ENCODE measurements around the gene SH2B3. TPM values are rescaled to one million over a fixed set of nuclear protein-coding genes. Genes with fewer than 3 reads are reported as not detected.
A peak's percentile ranks its signal among the peaks of the same experiment; 100 is the strongest.

SH2B3 gene
- total and polyA plus RNA-seq, 2 of the 13 experiments (the other 11 are each of a cell fraction or from before 2014, with no cell fraction given): 6.8 to 6.9 TPM

GRCh38 chr12:111405859-111406473, at the start of gene SH2B3 (continued):
- TF ChIP-seq ZSCAN5A (CRISPR knock-in tag; IDR thresholded peaks at IDR 0.05; ENCODE audit: borderline replicate concordance) (no peak), HIC2 (CRISPR knock-in tag; IDR thresholded peaks at IDR 0.05; ENCODE audit: low read depth) (no peak), POLR2A (IDR thresholded peaks at IDR 0.05; ENCODE audit: insufficient read depth in 1 of 2, low read depth in 2 of 2, low read length in 2 of 2) (no peak), GPBP1L1 (CRISPR knock-in tag; IDR thresholded peaks at IDR 0.05) (no peak), CENPT (CRISPR knock-in tag; IDR thresholded peaks at IDR 0.05; ENCODE audit: low read depth) (no peak), ZNF841 (CRISPR knock-in tag; IDR thresholded peaks at IDR 0.05; ENCODE audit: borderline replicate concordance) (no peak), CEBPZ (IDR thresholded peaks at IDR 0.05; ENCODE audit: low read length) (no peak), SP2 (CRISPR knock-in tag; IDR thresholded peaks at IDR 0.05) (peak; percentile 25; the same call in 1 of the 2 replicates), HNF1B (CRISPR knock-in tag; IDR thresholded peaks at IDR 0.05) (peak; percentile 54; the same call in 1 of the 2 replicates), SNAI1 (CRISPR knock-in tag; IDR thresholded peaks at IDR 0.05; ENCODE audit: borderline replicate concordance) (no peak), THRA (CRISPR knock-in tag; IDR thresholded peaks at IDR 0.05; ENCODE audit: borderline replicate concordance) (no peak), TERF1 (CRISPR knock-in tag; IDR thresholded peaks at IDR 0.05) (no peak), NFKBIZ (CRISPR knock-in tag; IDR thresholded peaks at IDR 0.05) (no peak), ZGPAT (CRISPR knock-in tag; IDR thresholded peaks at IDR 0.05) (no peak)

Data from HepG2 (cell line).